Left colon (tissue), 2 donors: ENCODE data around the gene WDR11. TPM values are rescaled to one million over a fixed set of nuclear protein-coding genes. Genes with fewer than 3 reads are reported as not detected.
"Not testable (repeated sequence)": the region's sequence is repeated elsewhere in the genome, so short reads cannot be mapped to it uniquely, and the experiment has no call there.

ENCODE experiments used
- ATAC-seq: fragments of 200-7000 bp; cut with Tn5 transposase; one replicate; pipeline ENCODE4 v1.9.1; 2020; ENCODE audit warnings: mild to moderate bottlenecking, moderate library complexity
- DNase-seq, 2 donors: peaks; one replicate each; pipeline ENCODE4 v3.0.0-alpha.2; 2020
- intact Hi-C, 2 donors: fragments of 100-400 bp; cut with DNase I in 1 of 2; cut with micrococcal nuclease in 1 of 2; formaldehyde crosslinking; loops; one replicate each; pipeline versions ENCODE4 v1.11.2 to v1.14.0; 2022; cut with DNase I, micrococcal nuclease
- total RNA-seq, 2 donors: library from RNA; stranded (reverse); fragmentation: NEBNext Ultra II Directional; extraction: Animal tissue kit (Norgen Biotek cat#: 25700); gene quantifications; one replicate each; pipeline ENCODE4 v1.2.1, GENCODE V29; 2021
- donor health status: DM: no; HTN: no; CAD: no.
- donor health status: DM: yes; HTN: yes; CAD: no.

WDR11 gene
- total RNA-seq, 2 donors from 2014 or later: 43.6 to 46.5 TPM

GRCh38 chr10:120833222-120833928 lies 17.8 kb upstream of the WDR11 start:
- DNase-seq (peak in 1 of 2 donors; percentile 9), ATAC-seq (peak; percentile 89)
- intact Hi-C loops: no loop called here

GRCh38 chr10:120835603-120836002 lies 15.6 kb upstream of the WDR11 start:
- no peak for DNase-seq
- ATAC-seq: no peak
- intact Hi-C loops: no loop called here

- DNase-seq (no peak), ATAC-seq (no peak)
- intact Hi-C loops: no loop called here
Measured at GRCh38 chr10:120838941-120839340, 12.2 kb upstream of the WDR11 start.

GRCh38 chr10:120841522-120842189 lies 9.5 kb upstream of the WDR11 start:
- intact Hi-C loops: no loop called here
- DNase-seq (no peak), ATAC-seq (no peak)

- intact Hi-C loops: no loop called here
- DNase-seq: no peak
- ATAC-seq: no peak
Measured at GRCh38 chr10:120854388-120854787, 3.2 kb downstream of the WDR11 start.

GRCh38 chr10:120861178-120861855 lies 10.2 kb downstream of the WDR11 start:
- intact Hi-C loops: no loop called here
- DNase-seq: peak in 1 of 2 donors; percentile 39
- ATAC-seq: peak; percentile 99

- DNase-seq: no peak
- ATAC-seq: no peak
- intact Hi-C loops: no loop called here
Measured at GRCh38 chr10:120873741-120874140, 22.6 kb downstream of the WDR11 start.

- intact Hi-C loops: no loop called here
- ATAC-seq: no peak
- DNase-seq: no peak
Measured at GRCh38 chr10:120883071-120883470, 31.9 kb downstream of the WDR11 start.

GRCh38 chr10:120887482-120887881 lies 36.3 kb downstream of the WDR11 start:
- intact Hi-C loops: no loop called here
- ATAC-seq (no peak), DNase-seq (no peak)

GRCh38 chr10:120891365-120891764 lies 40.2 kb downstream of the WDR11 start:
- ATAC-seq (no peak), DNase-seq (no peak)
- intact Hi-C loops: no loop called here

GRCh38 chr10:120894556-120894955 lies 43.4 kb downstream of the WDR11 start:
- ATAC-seq (no peak), DNase-seq (no peak)
- intact Hi-C loops: no loop called here

GRCh38 chr10:120897343-120897742 lies 46.2 kb downstream of the WDR11 start:
- ATAC-seq (no peak), DNase-seq (no peak)
- intact Hi-C loops: no loop called here

- intact Hi-C loops: no loop called here
- no peak for ATAC-seq
- no peak for DNase-seq
Measured at GRCh38 chr10:120905268-120905667, 54.1 kb downstream of the WDR11 start.

- intact Hi-C loops: no loop called here
- ATAC-seq (no peak), DNase-seq (no peak)
Measured at GRCh38 chr10:120917521-120918250, 66.5 kb downstream of the WDR11 start.

GRCh38 chr10:120923886-120924285 lies 72.7 kb downstream of the WDR11 start:
- intact Hi-C loops, DNase-seq, ATAC-seq: not testable (repeated sequence)

GRCh38 chr10:120926611-120927010 lies 75.4 kb downstream of the WDR11 start:
- ATAC-seq: no peak
- intact Hi-C loops: no loop called here
- DNase-seq: no peak

- DNase-seq: no peak
- no peak for ATAC-seq
- intact Hi-C loops: no loop called here
Measured at GRCh38 chr10:120927352-120927751, 76.2 kb downstream of the WDR11 start.

- ATAC-seq (no peak), DNase-seq (no peak)
- intact Hi-C loops: no loop called here
Measured at GRCh38 chr10:120929166-120929565, 78.0 kb downstream of the WDR11 start.

- intact Hi-C loops: no loop called here
- no peak for DNase-seq
- no peak for ATAC-seq
Measured at GRCh38 chr10:120931423-120931822, 80.3 kb downstream of the WDR11 start.
